D721Med (cell line): ENCODE data around the gene ARID1B.

Experiments used
- DNase-seq: peaks from one replicate; pipeline ENCODE4 v3.0.0; 2011; ENCODE audit warnings: low spot score; ENCODE audit not compliant: insufficient read length
- FAIRE-seq: peaks from 2 replicates; lab custom pipeline; 2011; peaks lifted over from hg19 to GRCh38; lab: Jason Lieb, UNC
- TF ChIP-seq, protein P1 (sequence below): IDR thresholded peaks from 2 replicates; pipeline ENCODE4 v1.5.1; 2012; ENCODE audit warnings: mild to moderate bottlenecking, control low read depth; ENCODE audit not compliant: insufficient read depth; ENCODE audit errors: missing control alignments

ARID1B gene

DNA sequence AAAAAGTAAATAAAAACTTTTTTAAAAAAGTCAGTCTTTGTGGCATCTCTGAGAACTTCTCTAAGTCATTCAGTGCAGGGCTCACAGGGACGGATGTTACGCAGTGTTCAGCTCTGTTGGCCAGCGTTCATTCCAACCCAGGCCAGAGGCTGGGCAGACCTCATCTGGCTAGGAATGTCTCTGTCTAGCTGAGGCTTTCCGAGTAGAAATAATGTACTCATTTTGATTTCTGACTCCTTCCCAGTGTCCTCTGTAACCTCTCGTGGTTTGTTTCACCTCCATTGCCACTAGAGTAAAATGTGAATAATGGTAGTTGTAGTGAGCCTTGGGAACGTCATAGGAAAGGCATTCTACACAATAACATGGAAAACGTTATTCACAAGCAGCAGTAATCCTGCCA is 411.0 kb downstream of the ARID1B start:
- FAIRE-seq, result no peak
- DNase-seq, result no peak
- TF ChIP-seq, protein P1, sequence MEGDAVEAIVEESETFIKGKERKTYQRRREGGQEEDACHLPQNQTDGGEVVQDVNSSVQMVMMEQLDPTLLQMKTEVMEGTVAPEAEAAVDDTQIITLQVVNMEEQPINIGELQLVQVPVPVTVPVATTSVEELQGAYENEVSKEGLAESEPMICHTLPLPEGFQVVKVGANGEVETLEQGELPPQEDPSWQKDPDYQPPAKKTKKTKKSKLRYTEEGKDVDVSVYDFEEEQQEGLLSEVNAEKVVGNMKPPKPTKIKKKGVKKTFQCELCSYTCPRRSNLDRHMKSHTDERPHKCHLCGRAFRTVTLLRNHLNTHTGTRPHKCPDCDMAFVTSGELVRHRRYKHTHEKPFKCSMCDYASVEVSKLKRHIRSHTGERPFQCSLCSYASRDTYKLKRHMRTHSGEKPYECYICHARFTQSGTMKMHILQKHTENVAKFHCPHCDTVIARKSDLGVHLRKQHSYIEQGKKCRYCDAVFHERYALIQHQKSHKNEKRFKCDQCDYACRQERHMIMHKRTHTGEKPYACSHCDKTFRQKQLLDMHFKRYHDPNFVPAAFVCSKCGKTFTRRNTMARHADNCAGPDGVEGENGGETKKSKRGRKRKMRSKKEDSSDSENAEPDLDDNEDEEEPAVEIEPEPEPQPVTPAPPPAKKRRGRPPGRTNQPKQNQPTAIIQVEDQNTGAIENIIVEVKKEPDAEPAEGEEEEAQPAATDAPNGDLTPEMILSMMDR, result no peak

DNA sequence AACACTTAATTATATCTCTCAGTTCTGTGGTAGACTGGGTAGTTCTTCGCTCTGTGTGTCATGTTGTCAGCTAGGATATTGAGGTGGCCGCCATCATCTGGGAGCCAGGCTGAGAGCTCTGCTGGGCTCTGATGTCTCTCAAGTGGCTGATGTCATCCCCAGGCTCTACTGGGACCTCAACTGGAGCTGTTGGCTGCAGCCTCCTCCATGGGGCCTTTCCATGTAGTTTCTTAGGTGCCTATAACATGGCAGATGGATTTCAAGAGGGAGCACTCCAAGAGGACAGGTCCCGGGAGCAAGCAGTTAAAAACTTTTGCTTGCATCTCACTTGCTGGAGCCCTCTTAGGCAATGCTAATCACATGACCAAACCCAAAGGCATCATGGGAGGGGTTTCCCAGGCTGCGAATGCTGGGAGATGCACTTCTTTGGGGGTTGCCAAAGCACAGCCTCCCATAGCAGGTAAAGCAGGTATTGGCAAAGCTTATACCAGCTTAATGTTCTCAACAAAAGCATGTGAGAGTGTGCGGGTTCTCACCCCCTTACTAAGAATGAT is 416.3 kb downstream of the ARID1B start:
- TF ChIP-seq, protein P1, result no peak
- no peak for FAIRE-seq
- DNase-seq, result no peak

DNA sequence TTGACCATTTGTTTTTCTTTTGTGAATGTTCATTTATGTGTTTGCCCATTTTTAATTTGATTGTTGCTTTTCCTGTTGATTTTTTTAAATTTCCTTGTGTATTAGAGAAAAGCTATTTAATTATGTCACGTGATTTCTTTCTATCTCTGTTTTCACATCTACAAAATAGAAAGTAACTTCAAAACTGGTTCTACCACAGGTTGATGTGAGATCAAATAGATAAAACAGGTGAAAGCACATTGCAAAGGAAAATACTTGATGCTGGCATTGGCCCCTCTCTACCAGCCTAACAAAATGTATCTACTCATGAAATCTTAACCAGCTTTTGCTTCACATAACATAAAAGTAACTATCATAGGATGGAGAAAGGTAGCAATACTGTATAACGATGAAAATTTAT is 416.9 kb downstream of the ARID1B start:
- no peak for FAIRE-seq
- TF ChIP-seq, protein P1, result no peak

DNA sequence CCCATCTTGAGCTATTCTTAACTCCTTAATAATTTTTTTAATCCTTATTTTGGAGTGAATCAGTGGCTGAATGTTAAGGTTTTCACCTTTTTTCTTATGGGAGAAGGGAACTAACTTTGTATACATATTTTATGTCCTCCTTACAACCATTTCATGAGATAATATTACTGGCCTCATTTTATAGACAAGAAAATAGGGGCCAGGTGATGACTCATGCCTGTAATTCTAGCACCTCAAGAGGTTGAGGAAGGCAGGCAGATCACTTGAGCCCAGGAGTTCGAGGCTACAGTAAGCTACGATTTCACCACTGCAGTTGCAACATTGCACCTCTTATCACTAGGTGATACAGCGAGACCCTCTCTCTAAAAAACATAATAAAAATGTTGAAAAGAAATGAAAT is 417.5 kb downstream of the ARID1B start:
- DNase-seq, result no peak
- TF ChIP-seq, protein P1, result no peak
- no peak for FAIRE-seq

More for the DNA sequence above, 416.9 kb downstream of the ARID1B start:
- DNase-seq, result no peak

DNA sequence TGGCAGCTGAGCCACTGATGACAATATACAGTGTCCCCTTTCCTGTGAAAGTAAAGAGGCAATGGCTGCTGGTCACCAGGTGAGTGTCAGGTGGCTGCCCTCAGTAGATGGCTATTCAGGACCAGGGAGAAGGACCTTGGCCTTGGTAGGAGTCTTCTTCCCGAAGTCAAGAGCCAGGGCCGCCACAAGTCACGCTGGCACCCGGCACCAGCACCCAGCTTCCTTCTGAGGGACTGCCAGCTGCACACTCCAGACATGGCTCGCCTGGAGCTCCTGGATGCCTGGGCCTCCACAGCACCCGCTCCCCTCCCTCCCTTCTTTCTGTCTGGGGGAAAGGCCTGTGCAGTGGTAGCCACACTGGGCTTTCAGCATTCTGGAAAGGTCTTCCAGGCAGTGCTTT is 419.2 kb downstream of the ARID1B start:
- TF ChIP-seq, protein P1, result no peak
- no peak for FAIRE-seq
- no peak for DNase-seq

DNA sequence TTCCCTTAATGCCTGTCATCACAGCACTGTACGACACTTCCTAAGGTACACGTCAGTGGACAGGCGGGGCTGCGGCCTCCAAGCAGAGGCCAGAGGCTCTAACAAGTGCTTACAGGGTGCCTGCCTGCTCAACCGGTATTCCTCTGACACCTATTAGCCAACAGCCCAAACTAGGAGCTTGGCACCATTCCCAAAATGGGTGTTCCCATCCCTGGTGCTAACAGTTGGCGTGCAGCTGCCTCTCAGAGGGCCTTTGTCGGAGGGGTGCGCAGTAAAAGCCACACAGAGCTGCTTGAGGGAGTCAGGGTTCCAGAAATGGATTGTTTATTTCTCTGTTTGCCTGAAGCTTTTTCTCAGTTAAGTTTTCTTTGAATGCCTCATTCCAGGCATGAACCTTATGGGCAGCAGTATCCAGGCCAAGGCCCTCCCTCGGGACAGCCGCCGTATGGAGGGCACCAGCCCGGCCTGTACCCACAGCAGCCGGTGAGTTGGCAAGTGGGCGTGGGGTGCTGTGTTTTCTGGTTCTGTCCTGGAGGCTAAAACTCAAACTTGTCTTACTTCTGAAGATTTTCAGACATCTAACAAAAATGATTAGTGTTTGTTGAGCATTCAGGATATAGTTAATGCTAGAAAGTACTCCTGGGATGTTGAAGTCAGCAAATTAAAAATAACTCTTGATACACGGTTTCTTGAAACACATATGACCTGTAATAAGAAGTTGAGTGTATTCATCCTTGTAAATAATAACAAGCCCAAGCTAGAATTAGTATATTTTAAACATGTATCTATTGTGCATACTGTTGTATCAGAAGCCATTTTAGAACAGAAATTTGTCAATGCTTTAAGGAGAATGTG is 421.5 kb downstream of the ARID1B start:
- no peak for FAIRE-seq
- TF ChIP-seq, protein P1, result no peak
- no peak for DNase-seq

DNA sequence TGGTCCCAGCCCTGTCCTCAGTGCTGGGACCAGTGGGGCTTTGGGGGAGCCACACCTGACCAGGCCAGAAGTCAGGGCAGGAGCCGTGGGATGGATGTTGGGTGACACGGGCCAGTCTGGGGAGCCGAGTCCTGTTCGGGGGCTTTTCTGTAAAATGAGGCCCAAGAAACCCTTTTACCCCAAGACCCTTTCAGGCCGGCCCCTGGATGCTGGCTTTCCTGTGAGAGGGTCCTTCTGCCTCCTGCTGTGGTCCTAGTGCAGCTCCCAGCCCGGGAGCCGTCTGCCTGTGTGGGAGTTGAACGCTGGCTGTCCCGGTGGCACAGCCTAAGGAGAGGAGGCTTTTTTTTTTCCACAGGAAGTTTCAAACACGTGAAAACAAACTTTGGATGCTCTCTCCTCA is 422.9 kb downstream of the ARID1B start:
- TF ChIP-seq, protein P1, result no peak
- DNase-seq (no peak), FAIRE-seq (no peak)
